LNCaP clone FGC (cell line): Measurements from ENCODE around the gene SCFD2.

ENCODE experiments used
- DNase-seq: peaks from one replicate; pipeline ENCODE4 v3.0.0-alpha.2; 2011; ENCODE audit warnings: low read depth
- H3K4me3 ChIP-seq: 2 replicates; pipeline ENCODE4 v1.5.1; 2011; ENCODE audit warnings: mild to moderate bottlenecking, low read depth, low read length, control low read depth
- CTCF ChIP-seq: IDR thresholded peaks from 2 replicates; pipeline ENCODE4 v1.5.1; 2012; ENCODE audit warnings: mild to moderate bottlenecking; ENCODE audit not compliant: control insufficient read depth, insufficient read depth; ENCODE audit errors: extremely low read depth

SCFD2 gene

GRCh38 chr4:52866734-52867133 is 499.1 kb downstream of the SCFD2 start:
- DNase-seq, result no peak
- H3K4me3 ChIP-seq, result no peak overlapping the region
- TF ChIP-seq CTCF, result no peak

GRCh38 chr4:52865300-52865699 is 500.6 kb downstream of the SCFD2 start:
- no peak for TF ChIP-seq CTCF
- no peak for DNase-seq
- H3K4me3 ChIP-seq, result no peak overlapping the region

- no peak overlapping the region for H3K4me3 ChIP-seq
- TF ChIP-seq CTCF, result no peak
- DNase-seq, result no peak
Observed at GRCh38 chr4:52864793-52865192, 501.1 kb downstream of the SCFD2 start.

GRCh38 chr4:52863324-52863723 is 502.5 kb downstream of the SCFD2 start:
- no peak for DNase-seq
- H3K4me3 ChIP-seq, result no peak overlapping the region
- no peak for TF ChIP-seq CTCF

GRCh38 chr4:52862639-52863161 is 503.2 kb downstream of the SCFD2 start:
- H3K4me3 ChIP-seq, result peak overlapping the region; percentile 56
- no peak for TF ChIP-seq CTCF
- no peak for DNase-seq

GRCh38 chr4:52861879-52862616 is 503.8 kb downstream of the SCFD2 start, which contains the start of gene RASL11B:
Gene RASL11B (plus strand): TSS chr4:52862317. CDS start chr4:52862508, 191 bp downstream.
- DNase-seq, result no peak
- TF ChIP-seq CTCF, result no peak

GRCh38 chr4:52861171-52861823 is 504.6 kb downstream of the SCFD2 start:
- H3K4me3 ChIP-seq, result peak overlapping the region; percentile 56
- TF ChIP-seq CTCF, result no peak
- DNase-seq, result no peak

More at GRCh38 chr4:52861879-52862616, 503.8 kb downstream of the SCFD2 start, which contains the start of gene RASL11B:
- H3K4me3 ChIP-seq, result peak within 1 kb of the TSS; percentile 56
